Raji (cell line): ENCODE data around the gene AADAC.

Source experiments
- POLR2A ChIP-seq: IDR thresholded peaks from 2 replicates; pipeline ENCODE4 v1.6.1; 2011; ENCODE audit warnings: low read depth, low read length, control low read depth; ENCODE audit not compliant: insufficient read depth

AADAC gene

GRCh38 chr3:151869181-151869580 is 55.3 kb downstream of the AADAC start:
- no peak for TF ChIP-seq POLR2A

- no peak for TF ChIP-seq POLR2A
Measured at GRCh38 chr3:151871639-151872468, 57.9 kb downstream of the AADAC start.

GRCh38 chr3:151873398-151873797 is 59.5 kb downstream of the AADAC start, which contains the start of gene SUCNR1:
TSS of gene SUCNR1 (plus strand) at chr3:151873643. CDS start at chr3:151879893, 6,250 bp downstream.
- no peak for TF ChIP-seq POLR2A

GRCh38 chr3:151875759-151876158 is 61.8 kb downstream of the AADAC start:
- TF ChIP-seq POLR2A = no peak

GRCh38 chr3:151877269-151877668 is 63.4 kb downstream of the AADAC start:
- no peak for TF ChIP-seq POLR2A
